Mesendoderm (in vitro differentiated cells): ENCODE results near the gene PHKA1.

ENCODE experiments used
- DNase-seq: peaks from one replicate; pipeline ENCODE4 v3.0.0; 2013
- H2AK5ac ChIP-seq: 2 replicates; pipeline ENCODE4 v1.6.1; 2013; ENCODE audit warnings: low read length, inconsistent platforms
- H2BK120ac ChIP-seq: 2 replicates; pipeline ENCODE4 v1.6.1; 2013; ENCODE audit warnings: low read depth, mild to moderate bottlenecking, low read length, moderate library complexity, mixed read lengths
- H2BK15ac ChIP-seq: replicated peaks from 2 replicates; pipeline ENCODE4 v1.6.1; 2013; ENCODE audit warnings: low read depth, mild to moderate bottlenecking, moderate library complexity
- H2BK5ac ChIP-seq: 2 replicates; pipeline ENCODE4 v1.6.1; 2013; ENCODE audit warnings: low read length, inconsistent platforms
- H3K18ac ChIP-seq: 2 replicates; pipeline ENCODE4 v1.6.1; 2013; ENCODE audit warnings: mild to moderate bottlenecking, low read length, mixed read lengths
- H3K23ac ChIP-seq: one replicate; pipeline ENCODE4 v1.6.1; 2013; ENCODE audit warnings: low read length
- H3K27ac ChIP-seq: 2 replicates; pipeline ENCODE4 v1.5.1; 2013; ENCODE audit warnings: low read depth, mild to moderate bottlenecking, inconsistent platforms, low read length, moderate library complexity
- H3K27me3 ChIP-seq: 2 replicates; pipeline ENCODE4 v1.6.1; 2013; ENCODE audit warnings: low read length, control low read depth, mild to moderate bottlenecking, inconsistent platforms; ENCODE audit not compliant: insufficient read depth, poor library complexity
- H3K36me3 ChIP-seq: 2 replicates; pipeline ENCODE4 v1.6.1; 2013; ENCODE audit warnings: low read length, inconsistent platforms; ENCODE audit not compliant: control insufficient read depth, insufficient read depth
- H3K4ac ChIP-seq: one replicate; pipeline ENCODE4 v1.6.1; 2013; ENCODE audit warnings: low read depth, mild to moderate bottlenecking, low read length, moderate library complexity
- H3K4me1 ChIP-seq: 2 replicates; pipeline ENCODE4 v1.6.1; 2013; ENCODE audit warnings: low read depth, low read length, inconsistent platforms; ENCODE audit not compliant: control insufficient read depth
- H3K4me2 ChIP-seq: 2 replicates; pipeline ENCODE4 v1.6.1; 2013; ENCODE audit warnings: low read length
- H3K4me3 ChIP-seq: 2 replicates; pipeline ENCODE4 v1.5.1; 2013; ENCODE audit warnings: mild to moderate bottlenecking, low read length
- H3K56ac ChIP-seq: one replicate; pipeline ENCODE4 v1.6.1; 2013; ENCODE audit warnings: low read length
- H3K79me1 ChIP-seq: 2 replicates; pipeline ENCODE4 v1.6.1; 2013; ENCODE audit warnings: low read length, inconsistent platforms
- H3K79me2 ChIP-seq: 2 replicates; pipeline ENCODE4 v1.6.1; 2013; ENCODE audit warnings: mild to moderate bottlenecking, low read length; ENCODE audit not compliant: control insufficient read depth, insufficient read depth
- H3K9ac ChIP-seq: 2 replicates; pipeline ENCODE4 v1.6.1; 2013; ENCODE audit warnings: low read length, inconsistent platforms
- H4K5ac ChIP-seq: one replicate; pipeline ENCODE4 v1.6.1; 2013; ENCODE audit warnings: low read length
- H4K8ac ChIP-seq: one replicate; pipeline ENCODE4 v1.6.1; 2013; ENCODE audit warnings: low read depth, mild to moderate bottlenecking, control low read depth, low read length, moderate library complexity
- WGBS: extraction: QIAGEN DNeasy Blood & Tissue Kit; methylation state at CpG from one replicate; pipeline ENCODE4 v1.1.7; 2013; ENCODE audit warnings: low lambda C conversion rate, missing lambda C conversion rate; ENCODE audit not compliant: insufficient coverage; ENCODE audit errors: extremely low coverage; 5-methylcytosine and 5-hydroxymethylcytosine counted together

The PHKA1 gene

DNA sequence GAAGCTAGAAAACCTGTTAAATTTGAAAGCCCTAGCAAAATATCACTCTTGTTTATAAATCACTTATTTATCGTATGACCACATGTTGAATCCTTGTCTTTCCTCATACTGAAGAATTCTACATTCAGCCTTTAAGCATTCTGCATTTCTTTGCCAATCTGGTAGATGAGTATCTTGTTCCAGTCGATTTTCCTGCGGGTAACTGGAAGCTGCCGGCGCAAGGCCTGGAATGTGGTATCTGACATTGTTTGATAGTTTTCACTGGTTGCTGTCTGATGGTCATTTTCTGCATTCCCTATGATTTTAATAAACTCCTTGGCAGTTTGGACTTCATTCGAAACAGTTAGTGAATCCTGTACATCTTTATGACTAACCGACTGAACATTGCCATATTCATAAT is 13.7 kb upstream of the PHKA1 start:
- no peak overlapping the region for H3K9ac ChIP-seq
- H3K4me3 ChIP-seq, result no peak overlapping the region
- H3K18ac ChIP-seq, result no peak overlapping the region
- no peaks in the 10 kb centered on the region for H3K27me3 ChIP-seq
- H2BK5ac ChIP-seq, result no peak overlapping the region
- DNase-seq, result no peak
- H2BK120ac ChIP-seq, result no peak overlapping the region
- no peak overlapping the region for H3K4me2 ChIP-seq
- H3K4ac ChIP-seq, result no peak overlapping the region
- H3K36me3 ChIP-seq, result no peaks in the 10 kb centered on the region
- H3K79me1 ChIP-seq, result no peaks in the 10 kb centered on the region
- H2BK15ac ChIP-seq, result no peak overlapping the region
- WGBS, result no CpG with 5 or more reads among the region's 7 CpGs
- H2AK5ac ChIP-seq, result no peak overlapping the region
- H4K8ac ChIP-seq, result no peak overlapping the region
- no peak overlapping the region for H4K5ac ChIP-seq
- no peak overlapping the region for H3K56ac ChIP-seq
- H3K23ac ChIP-seq, result no peak overlapping the region
- no peaks in the 10 kb centered on the region for H3K4me1 ChIP-seq
- no peaks in the 10 kb centered on the region for H3K79me2 ChIP-seq
- H3K27ac ChIP-seq, result no peak overlapping the region

- no peak overlapping the region for H4K8ac ChIP-seq
- H2AK5ac ChIP-seq, result no peak overlapping the region
- no peaks in the 10 kb centered on the region for H3K79me2 ChIP-seq
- H3K9ac ChIP-seq, result no peak overlapping the region
- no peak overlapping the region for H3K56ac ChIP-seq
- no peak for DNase-seq
- H3K27ac ChIP-seq, result no peak overlapping the region
- no peak overlapping the region for H2BK120ac ChIP-seq
- no CpG with 5 or more reads among the region's 5 CpGs for WGBS
- no peak overlapping the region for H2BK5ac ChIP-seq
- no peak overlapping the region for H3K4ac ChIP-seq
- no peak overlapping the region for H3K4me3 ChIP-seq
- no peak overlapping the region for H3K23ac ChIP-seq
- H4K5ac ChIP-seq, result no peak overlapping the region
- H3K4me1 ChIP-seq, result no peaks in the 10 kb centered on the region
- no peak overlapping the region for H2BK15ac ChIP-seq
- H3K36me3 ChIP-seq, result no peaks in the 10 kb centered on the region
- no peaks in the 10 kb centered on the region for H3K27me3 ChIP-seq
- no peak overlapping the region for H3K4me2 ChIP-seq
- H3K18ac ChIP-seq, result no peak overlapping the region
- H3K79me1 ChIP-seq, result no peaks in the 10 kb centered on the region
These were observed 2.7 kb upstream of the PHKA1 start for GRCh38 chrX:72716766-72717165.

DNA sequence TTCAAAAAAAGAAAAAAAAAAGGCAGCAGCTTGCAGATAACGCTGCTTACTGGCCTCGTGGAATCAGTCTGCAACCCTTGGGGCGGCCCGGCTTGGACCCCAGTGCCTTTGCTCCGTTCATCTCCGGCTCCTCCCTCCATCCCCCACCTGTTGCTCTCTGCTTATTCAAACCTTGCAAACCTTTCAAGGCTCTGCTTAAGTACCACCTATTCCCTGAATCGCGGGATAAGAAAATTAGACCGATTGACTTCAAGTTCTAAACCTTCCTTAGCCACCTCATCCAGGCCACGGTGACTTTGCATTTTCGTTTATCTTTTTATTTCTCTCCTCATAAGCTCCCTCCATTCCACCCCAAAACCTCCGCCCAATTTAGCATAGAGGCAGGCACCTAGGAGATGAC is 1.4 kb upstream of the PHKA1 start:
- H2BK120ac ChIP-seq, result no peak overlapping the region
- no peak overlapping the region for H3K4me3 ChIP-seq
- no peaks in the 10 kb centered on the region for H3K36me3 ChIP-seq
- H3K27me3 ChIP-seq, result no peaks in the 10 kb centered on the region
- DNase-seq, result no peak
- H3K27ac ChIP-seq, result no peak overlapping the region
- H3K56ac ChIP-seq, result no peak overlapping the region
- no peaks in the 10 kb centered on the region for H3K4me1 ChIP-seq
- H3K79me2 ChIP-seq, result no peaks in the 10 kb centered on the region
- WGBS, result no CpG with 5 or more reads among the region's 12 CpGs
- no peak overlapping the region for H4K8ac ChIP-seq
- H2BK15ac ChIP-seq, result no peak overlapping the region
- no peak overlapping the region for H4K5ac ChIP-seq
- no peak overlapping the region for H3K9ac ChIP-seq
- no peak overlapping the region for H3K23ac ChIP-seq
- no peak overlapping the region for H3K4ac ChIP-seq
- no peak overlapping the region for H3K4me2 ChIP-seq
- no peak overlapping the region for H2AK5ac ChIP-seq
- no peak overlapping the region for H2BK5ac ChIP-seq
- no peaks in the 10 kb centered on the region for H3K79me1 ChIP-seq
- no peak overlapping the region for H3K18ac ChIP-seq

DNA sequence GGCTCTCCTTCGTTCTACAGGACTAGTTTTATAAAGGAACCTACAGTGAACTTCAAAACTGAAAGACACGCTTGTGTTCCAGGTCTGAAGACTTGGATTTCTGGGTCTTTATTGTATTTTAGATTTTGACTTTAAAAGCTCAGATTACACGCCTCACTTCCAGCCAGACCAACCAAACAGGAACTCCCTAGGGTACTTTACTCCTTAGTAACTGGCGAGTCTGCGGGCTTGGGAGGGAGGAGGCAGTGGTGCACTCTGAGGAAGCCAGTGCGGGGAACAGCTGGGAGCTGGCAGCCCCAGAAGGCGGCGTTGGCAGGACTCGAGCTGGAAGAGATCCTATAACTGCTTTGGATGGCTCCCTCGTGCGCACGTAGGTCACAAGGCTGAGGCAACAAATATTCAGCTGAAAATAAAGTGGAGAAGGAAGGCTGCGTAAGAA is 391 bp upstream of the PHKA1 start:
- no CpG with 5 or more reads among the region's 13 CpGs for WGBS
- no peaks in the 10 kb centered on the region for H3K27me3 ChIP-seq
- no peak overlapping the region for H3K4ac ChIP-seq
- no peak overlapping the region for H2AK5ac ChIP-seq
- peak overlapping the region; percentile 39 for H3K18ac ChIP-seq
- H3K36me3 ChIP-seq, result no peaks in the 10 kb centered on the region
- H2BK15ac ChIP-seq, result no peak overlapping the region
- no peak overlapping the region for H2BK120ac ChIP-seq
- no peak overlapping the region for H2BK5ac ChIP-seq
- DNase-seq, result peak; percentile 77
- peak overlapping the region; percentile 61 for H3K4me2 ChIP-seq
- no peaks in the 10 kb centered on the region for H3K79me2 ChIP-seq
- H3K56ac ChIP-seq, result peak overlapping the region; percentile 64
- H3K27ac ChIP-seq, result peak overlapping the region; percentile 37
- H4K5ac ChIP-seq, result no peak overlapping the region
- no peak overlapping the region for H3K23ac ChIP-seq
- no peak overlapping the region for H4K8ac ChIP-seq
- H3K79me1 ChIP-seq, result no peaks in the 10 kb centered on the region
- H3K4me3 ChIP-seq, result peak overlapping the region; percentile 32
- peak overlapping the region; percentile 64 for H3K9ac ChIP-seq
- H3K4me1 ChIP-seq, result no peaks in the 10 kb centered on the region

- no peak overlapping the region for H3K4ac ChIP-seq
- no peak overlapping the region for H2BK15ac ChIP-seq
- H3K79me1 ChIP-seq, result no peaks in the 10 kb centered on the region
- no peak for DNase-seq
- no peak overlapping the region for H3K4me2 ChIP-seq
- WGBS, result no CpG with 5 or more reads among the region's 3 CpGs
- H3K23ac ChIP-seq, result no peak overlapping the region
- H2BK120ac ChIP-seq, result no peak overlapping the region
- no peak overlapping the region for H3K9ac ChIP-seq
- no peak overlapping the region for H4K8ac ChIP-seq
- H3K27me3 ChIP-seq, result no peaks in the 10 kb centered on the region
- no peak overlapping the region for H2AK5ac ChIP-seq
- H3K79me2 ChIP-seq, result no peaks in the 10 kb centered on the region
- no peak overlapping the region for H3K18ac ChIP-seq
- no peak overlapping the region for H3K4me3 ChIP-seq
- no peaks in the 10 kb centered on the region for H3K4me1 ChIP-seq
- no peaks in the 10 kb centered on the region for H3K36me3 ChIP-seq
- no peak overlapping the region for H3K56ac ChIP-seq
- H4K5ac ChIP-seq, result no peak overlapping the region
- H2BK5ac ChIP-seq, result no peak overlapping the region
- no peak overlapping the region for H3K27ac ChIP-seq
These were observed 976 bp downstream of the PHKA1 start for GRCh38 chrX:72713130-72713529.

DNA sequence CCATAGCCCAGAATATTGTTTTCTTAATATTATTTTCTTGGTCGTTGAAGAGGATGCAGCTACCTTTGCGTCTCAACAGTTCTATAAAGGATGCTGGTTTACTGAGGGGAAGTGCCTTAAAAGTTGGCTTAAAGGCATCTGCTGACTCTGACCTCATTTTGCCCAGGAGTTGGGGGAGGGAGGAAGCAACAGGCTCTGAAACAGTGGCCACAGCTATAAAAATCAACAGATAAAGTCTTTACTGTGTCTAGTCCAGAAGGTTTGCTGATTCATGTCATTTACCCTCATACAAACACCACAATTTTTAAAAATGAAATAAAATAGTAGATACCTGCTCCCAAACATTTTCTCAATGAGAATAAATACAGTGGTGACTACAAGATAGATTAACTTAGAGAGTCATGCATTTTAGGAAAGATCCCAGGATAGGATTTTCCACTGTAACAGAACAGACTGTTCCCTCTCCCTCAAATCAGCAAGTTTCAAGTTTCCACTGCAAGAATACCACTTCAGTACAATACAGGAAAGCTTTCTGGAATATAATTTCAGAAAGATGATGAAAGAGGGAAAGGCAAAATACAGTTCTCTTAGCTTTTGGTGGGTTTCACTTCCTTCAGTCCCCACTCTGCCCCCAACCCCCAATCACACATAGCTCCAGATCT is 1.9 kb downstream of the PHKA1 start:
- H2AK5ac ChIP-seq, result no peak overlapping the region
- H3K4me2 ChIP-seq, result no peak overlapping the region
- H2BK120ac ChIP-seq, result no peak overlapping the region
- no peak overlapping the region for H3K4me3 ChIP-seq
- WGBS, result no CpG with 5 or more reads among the region's 2 CpGs
- no peak overlapping the region for H4K5ac ChIP-seq
- no peak overlapping the region for H3K9ac ChIP-seq
- no peaks in the 10 kb centered on the region for H3K27me3 ChIP-seq
- H3K18ac ChIP-seq, result no peak overlapping the region
- no peaks in the 10 kb centered on the region for H3K4me1 ChIP-seq
- H3K79me2 ChIP-seq, result no peaks in the 10 kb centered on the region
- H3K36me3 ChIP-seq, result no peaks in the 10 kb centered on the region
- H3K23ac ChIP-seq, result no peak overlapping the region
- H4K8ac ChIP-seq, result no peak overlapping the region
- DNase-seq, result peak; percentile 27
- H3K79me1 ChIP-seq, result no peaks in the 10 kb centered on the region
- no peak overlapping the region for H2BK5ac ChIP-seq
- no peak overlapping the region for H2BK15ac ChIP-seq
- H3K56ac ChIP-seq, result no peak overlapping the region
- no peak overlapping the region for H3K27ac ChIP-seq
- no peak overlapping the region for H3K4ac ChIP-seq
